ENCODE data around the gene GIN1. TPM values are rescaled to one million over a fixed set of nuclear protein-coding genes. Genes with fewer than 3 reads are reported as not detected.

GIN1 gene
- total and polyA plus RNA-seq, 9 of the 15 experiments (the other 6 are each of a cell fraction or from before 2014, with no cell fraction given) = 2.4 to 9.8 (median 7.8) TPM

- Histone ChIP-seq H2AFZ (ENCODE audit: low read depth, low read length) (peak overlapping the region; percentile 80), H3K4me2 (ENCODE audit: insufficient read depth, low read length) (peak overlapping the region; percentile 90), H3K4me1 (replicated peaks in 1 of 2; ENCODE audit: control insufficient read depth in 2 of 2, insufficient read depth in 2 of 2, low read length in 2 of 2) (peaks cover 0 to 21% of the 10 kb centered on the region in 2 experiments; a peak in 3 of 5 replicates), H3K4me3 (peak overlapping the region; percentile 60), H3K27ac (ENCODE audit: extremely low read depth, low read depth, low read length) (peak overlapping the region; percentile 99), H3K9me1 (ENCODE audit: control insufficient read depth, insufficient read depth, low read length) (no peaks in the 10 kb centered on the region), H4K20me1 (replicated peaks; ENCODE audit: control insufficient read depth, insufficient read depth, low read length) (no peaks in the 10 kb centered on the region), H3K9me3 (replicated peaks; ENCODE audit: control insufficient read depth, insufficient read depth, low read depth, low read length) (no peaks in the 10 kb centered on the region), H3K9ac (ENCODE audit: insufficient read depth in 1 of 2, low read depth in 2 of 2, low read length in 2 of 2) (peak overlapping the region; percentile 87 to 99), H3K27me3 (ENCODE audit: control insufficient read depth in 2 of 2, insufficient read depth in 2 of 2, low read length in 2 of 2) (no peaks in the 10 kb centered on the region), H3K36me3 (ENCODE audit: control insufficient read depth, insufficient read depth, low read length) (peaks cover 12% of the 10 kb centered on the region; the same call in 2 of the 3 replicates), H3K79me2 (ENCODE audit: control insufficient read depth, insufficient read depth, low read length) (peaks cover 92% of the 10 kb centered on the region)
- CTCF ChIA-PET (ENCODE audit: low intra/inter-chr PET ratio) = no interaction called here
- TSS peak; percentile 88 for BruUV-seq (replicated peaks)
- intact Hi-C loops (cut with micrococcal nuclease) = no loop called here
- FAIRE-seq (peak; percentile 11), DNase-seq (ENCODE audit: extremely low read depth in 1 of 4, low spot score in 3 of 4) (peak in 1 of 4 experiments; percentile 23), ATAC-seq (no peak)
- in situ Hi-C loops (cut with MboI) = no loop called here
- under 1% methylated on average over 12 of the region's 15 CpGs for WGBS (ENCODE audit: insufficient coverage, low coverage, missing lambda C conversion rate)
- POLR2A ChIA-PET = interaction anchor here (0.8 to 2.4 kb wide), 12 partner anchors 8 to 448 kb away, joined by 3 to 13 read pairs (median 6); no protein-coding TSS in a partner anchor
- TF ChIP-seq ZKSCAN8 (CRISPR knock-in tag; IDR thresholded peaks at IDR 0.05) = no peak
- TF ChIP-seq CBFB (CRISPR knock-in tag; IDR thresholded peaks at IDR 0.05) = no peak
- TF ChIP-seq CBX2 (IDR thresholded peaks at IDR 0.05; ENCODE audit: insufficient read depth, low read length, poor library complexity, severe bottlenecking) = no peak
- no peak for TF ChIP-seq ESRRA (IDR thresholded peaks at IDR 0.05; ENCODE audit: borderline replicate concordance, low read depth)
- TF ChIP-seq NCOA1 (IDR thresholded peaks at IDR 0.05; ENCODE audit: low read depth) = no peak
- TF ChIP-seq ZNF12 (CRISPR knock-in tag; IDR thresholded peaks at IDR 0.05) = no peak
- no peak for TF ChIP-seq PBX2 (CRISPR knock-in tag; IDR thresholded peaks at IDR 0.05; ENCODE audit: low read depth)
- 0 out of 2 replicates have a peak, but pooled peaks have one; percentile 2 for TF ChIP-seq PBX2 (tag; conservative IDR thresholded peaks at IDR 0.05; ENCODE audit: low read depth)
- TF ChIP-seq E2F5 (CRISPR knock-in tag; IDR thresholded peaks at IDR 0.05) = no peak
- TF ChIP-seq ZNF586 (CRISPR knock-in tag; conservative IDR thresholded peaks at IDR 0.05) = 0 out of 2 replicates have a peak, but pooled peaks have one; percentile 12
- TF ChIP-seq CCNT2 (IDR thresholded peaks at IDR 0.05; ENCODE audit: borderline replicate concordance, extremely low read depth, insufficient read length, low read depth, low read length) = no peak
- no peak for TF ChIP-seq HNRNPK (IDR thresholded peaks at IDR 0.05; ENCODE audit: low read depth, low read length, poor library complexity, severe bottlenecking)
- TF ChIP-seq ARNT (IDR thresholded peaks at IDR 0.05) = 0 out of 4 replicates have a peak, but pooled peaks of 1 of the 2 experiments have one; percentile 35
- TF ChIP-seq MBD2 (IDR thresholded peaks at IDR 0.05; ENCODE audit: borderline replicate concordance, low read depth) = no peak
- no peak for TF ChIP-seq CBX1 (IDR thresholded peaks at IDR 0.05; ENCODE audit: low read depth)
- TF ChIP-seq ZZZ3 (IDR thresholded peaks at IDR 0.05) = no peak
- TF ChIP-seq ZNF583 (CRISPR knock-in tag; IDR thresholded peaks at IDR 0.05) = no peak
- 0 out of 4 replicates have a peak, but pooled peaks of 1 of the 2 experiments have one; percentile 34 for TF ChIP-seq SIN3A (IDR thresholded peaks at IDR 0.05; ENCODE audit: borderline replicate concordance in 2 of 2, control insufficient read depth in 1 of 2, low read depth in 2 of 2, low read length in 2 of 2)
- no peak for TF ChIP-seq TAF9B (IDR thresholded peaks at IDR 0.05; ENCODE audit: partially characterized antibody)
Measured at GRCh38 chr5:103119070-103119764, 721 bp downstream of the GIN1 start.
